Measurements from ENCODE around the gene GLT1D1.
A peak's percentile ranks its signal among the peaks of the same experiment; 100 is the strongest.

The GLT1D1 gene

GRCh38 chr12:128820723-128821432 lies 32.4 kb upstream of the GLT1D1 start:
- DNase-seq (ENCODE audit: low spot score): peak; percentile 78
- in situ Hi-C loops (cut with MboI; ENCODE audit: low sequenced_read_pairs, unreplicated experiment): no loop called here

GRCh38 chr12:128823216-128823915 lies 29.9 kb upstream of the GLT1D1 start:
- in situ Hi-C loops (cut with MboI; ENCODE audit: low sequenced_read_pairs, unreplicated experiment): no loop called here
- peak; percentile 43 for DNase-seq (ENCODE audit: low spot score)
- TF ChIP-seq CTCF (IDR thresholded peaks at IDR 0.05; ENCODE audit: borderline replicate concordance, control extremely low read depth, extremely low read depth, insufficient read depth, missing control alignments): peak; percentile 6

More at GRCh38 chr12:128820723-128821432, 32.4 kb upstream of the GLT1D1 start:
- TF ChIP-seq CTCF (IDR thresholded peaks at IDR 0.05; ENCODE audit: borderline replicate concordance, control extremely low read depth, extremely low read depth, insufficient read depth, missing control alignments): no peak

- in situ Hi-C loops (cut with MboI; ENCODE audit: low sequenced_read_pairs, unreplicated experiment): no loop called here
- TF ChIP-seq CTCF (IDR thresholded peaks at IDR 0.05; ENCODE audit: borderline replicate concordance, control extremely low read depth, extremely low read depth, insufficient read depth, missing control alignments): peak; percentile 26
- peak; percentile 97 for DNase-seq (ENCODE audit: low spot score)
Measured at GRCh38 chr12:128823916-128824839, 29.1 kb upstream of the GLT1D1 start, which contains the start of gene SLC15A4. TSS of gene SLC15A4 (minus strand) at chr12:128823958. CDS start at chr12:128823943, 15 bp downstream.

- in situ Hi-C loops (cut with MboI; ENCODE audit: low sequenced_read_pairs, unreplicated experiment): no loop called here
- DNase-seq (ENCODE audit: low spot score): no peak
Measured at GRCh38 chr12:128825835-128826234, 27.4 kb upstream of the GLT1D1 start.

GRCh38 chr12:128827724-128828123 lies 25.6 kb upstream of the GLT1D1 start:
- in situ Hi-C loops (cut with MboI; ENCODE audit: low sequenced_read_pairs, unreplicated experiment): no loop called here
- no peak for TF ChIP-seq CTCF (IDR thresholded peaks at IDR 0.05; ENCODE audit: borderline replicate concordance, control extremely low read depth, extremely low read depth, insufficient read depth, missing control alignments)
- no peak for DNase-seq (ENCODE audit: low spot score)

More at GRCh38 chr12:128825835-128826234, 27.4 kb upstream of the GLT1D1 start:
- no peak for TF ChIP-seq CTCF (IDR thresholded peaks at IDR 0.05; ENCODE audit: borderline replicate concordance, control extremely low read depth, extremely low read depth, insufficient read depth, missing control alignments)
